ENCODE results near the gene WDR33. TPM values are rescaled to one million over a fixed set of nuclear protein-coding genes. Genes with fewer than 3 reads are reported as not detected.

The WDR33 gene
- total and polyA plus RNA-seq, 4 donors: 8.2 to 37.5 (median 22.4) TPM

DNA sequence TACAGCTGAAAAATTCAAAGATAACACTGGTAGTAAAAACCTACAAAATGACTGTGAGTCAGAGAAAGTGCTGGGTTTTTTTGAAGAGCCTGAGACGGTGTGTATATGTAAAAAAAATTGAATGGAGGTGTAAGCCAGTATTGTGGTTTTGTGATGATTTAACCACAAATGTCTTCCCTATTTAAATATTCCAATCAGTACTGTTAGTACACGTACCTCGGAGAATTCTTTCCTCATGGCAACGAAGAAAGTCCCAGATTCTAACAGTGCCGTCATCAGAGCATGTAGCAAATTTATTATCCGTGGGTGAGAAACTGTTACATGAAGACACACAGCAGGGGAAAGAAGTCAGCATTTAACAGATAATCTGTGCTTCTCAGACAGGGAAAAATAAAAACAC is 48.1 kb downstream of the WDR33 start (continued):
- TF ChIP-seq, protein P1, sequence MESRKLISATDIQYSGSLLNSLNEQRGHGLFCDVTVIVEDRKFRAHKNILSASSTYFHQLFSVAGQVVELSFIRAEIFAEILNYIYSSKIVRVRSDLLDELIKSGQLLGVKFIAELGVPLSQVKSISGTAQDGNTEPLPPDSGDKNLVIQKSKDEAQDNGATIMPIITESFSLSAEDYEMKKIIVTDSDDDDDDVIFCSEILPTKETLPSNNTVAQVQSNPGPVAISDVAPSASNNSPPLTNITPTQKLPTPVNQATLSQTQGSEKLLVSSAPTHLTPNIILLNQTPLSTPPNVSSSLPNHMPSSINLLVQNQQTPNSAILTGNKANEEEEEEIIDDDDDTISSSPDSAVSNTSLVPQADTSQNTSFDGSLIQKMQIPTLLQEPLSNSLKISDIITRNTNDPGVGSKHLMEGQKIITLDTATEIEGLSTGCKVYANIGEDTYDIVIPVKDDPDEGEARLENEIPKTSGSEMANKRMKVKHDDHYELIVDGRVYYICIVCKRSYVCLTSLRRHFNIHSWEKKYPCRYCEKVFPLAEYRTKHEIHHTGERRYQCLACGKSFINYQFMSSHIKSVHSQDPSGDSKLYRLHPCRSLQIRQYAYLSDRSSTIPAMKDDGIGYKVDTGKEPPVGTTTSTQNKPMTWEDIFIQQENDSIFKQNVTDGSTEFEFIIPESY (IDR thresholded peaks at IDR 0.05): no peak
- no peak for TF ChIP-seq RXRA (IDR thresholded peaks at IDR 0.05)

DNA sequence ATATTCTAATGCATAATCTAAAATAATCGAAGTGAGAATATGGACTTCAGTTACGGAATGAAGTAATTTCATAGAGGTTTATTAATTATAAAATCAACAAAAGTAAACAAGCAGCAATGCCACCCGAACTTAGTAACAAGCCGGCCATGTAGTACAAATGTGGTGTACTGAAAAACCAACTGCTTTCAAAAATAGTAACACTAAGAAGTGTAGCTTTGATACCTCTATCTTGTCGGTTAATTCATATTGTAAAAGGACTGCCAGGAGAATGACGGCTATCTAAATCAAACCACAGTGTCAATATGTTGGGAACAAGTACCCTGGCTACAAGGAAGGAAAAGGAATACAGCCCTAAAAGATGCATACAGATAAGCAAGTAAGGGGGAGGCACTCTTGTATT is 48.5 kb downstream of the WDR33 start:
- Histone ChIP-seq H3K27me3 (ENCODE audit: control insufficient read depth in 4 of 4, insufficient read depth in 4 of 4, low read length in 3 of 4) (no peaks in the 10 kb centered on the region), H3K9me3 (ENCODE audit: control insufficient read depth in 4 of 4, low read length in 3 of 4) (no peaks in the 10 kb centered on the region), H3K36me3 (ENCODE audit: control insufficient read depth in 4 of 4, insufficient read depth in 3 of 4, low read depth in 1 of 4, low read length in 3 of 4) (peaks cover 8 to 49% (median 38%) of the 10 kb centered on the region in 4 donors), H3K9ac (ENCODE audit: low read depth in 1 of 2, low read length in 2 of 2) (no peak overlapping the region), H3K4me1 (ENCODE audit: control insufficient read depth in 4 of 4, insufficient read depth in 4 of 4, low read length in 3 of 4) (no peaks in the 10 kb centered on the region), H3K4me3 (ENCODE audit: low read depth in 1 of 3, low read length in 3 of 3) (no peak overlapping the region), H3K27ac (ENCODE audit: low read depth in 1 of 2, low read length in 2 of 2) (no peak overlapping the region)
- WGBS: 96% methylated on average over 6 of the region's 6 CpGs
- DNase-seq (ENCODE audit: low spot score): no peak
- TF ChIP-seq FOXA1 (IDR thresholded peaks at IDR 0.05) (no peak), YY1 (IDR thresholded peaks at IDR 0.05) (no peak), HNF4G (IDR thresholded peaks at IDR 0.05) (no peak), GABPA (IDR thresholded peaks at IDR 0.05 in 1 of 2, conservative IDR thresholded peaks at IDR 0.05 in 1 of 2) (no peak), TAF1 (conservative IDR thresholded peaks at IDR 0.05) (no peak), RAD21 (IDR thresholded peaks at IDR 0.05) (no peak), HNF4A (conservative IDR thresholded peaks at IDR 0.05) (no peak), EGR1 (IDR thresholded peaks at IDR 0.05; ENCODE audit: low read depth in 2 of 2) (no peak)

DNA sequence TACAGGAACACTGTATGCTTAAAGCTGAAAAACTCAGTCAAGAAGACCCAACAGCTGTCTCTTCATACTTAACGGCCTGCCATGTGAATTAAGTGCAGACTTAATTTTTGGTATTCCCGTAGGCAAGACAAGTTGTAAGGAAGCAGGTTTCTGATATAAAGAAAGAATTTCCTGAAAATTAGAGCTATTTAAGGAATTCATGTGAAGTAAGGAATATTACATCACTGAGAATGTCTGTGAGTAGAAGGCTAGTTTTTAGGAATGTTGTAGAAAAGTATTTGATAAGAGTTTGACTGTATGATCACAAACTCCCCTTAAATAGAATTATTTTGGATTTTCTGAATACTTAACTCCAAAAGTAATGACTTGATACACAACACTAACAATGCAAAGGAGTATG is 51.0 kb downstream of the WDR33 start:
- no peak overlapping the region for H3K4me3 ChIP-seq (ENCODE audit: low read depth in 1 of 3, low read length in 3 of 3)
- H3K4me1 ChIP-seq (ENCODE audit: control insufficient read depth in 4 of 4, insufficient read depth in 4 of 4, low read length in 3 of 4): no peaks in the 10 kb centered on the region
- TF ChIP-seq NR2F2 (IDR thresholded peaks at IDR 0.05) (no peak), TAF1 (conservative IDR thresholded peaks at IDR 0.05) (no peak), GABPA (IDR thresholded peaks at IDR 0.05 in 1 of 2, conservative IDR thresholded peaks at IDR 0.05 in 1 of 2) (no peak), RAD21 (IDR thresholded peaks at IDR 0.05) (no peak), HNF4A (conservative IDR thresholded peaks at IDR 0.05) (no peak), YY1 (IDR thresholded peaks at IDR 0.05) (no peak), SP1 (IDR thresholded peaks at IDR 0.05) (no peak), RXRA (IDR thresholded peaks at IDR 0.05) (no peak), HNF4G (IDR thresholded peaks at IDR 0.05) (no peak), JUND (IDR thresholded peaks at IDR 0.05) (no peak)
- TF ChIP-seq, protein P1 (IDR thresholded peaks at IDR 0.05): no peak
- TF ChIP-seq, protein P2, sequence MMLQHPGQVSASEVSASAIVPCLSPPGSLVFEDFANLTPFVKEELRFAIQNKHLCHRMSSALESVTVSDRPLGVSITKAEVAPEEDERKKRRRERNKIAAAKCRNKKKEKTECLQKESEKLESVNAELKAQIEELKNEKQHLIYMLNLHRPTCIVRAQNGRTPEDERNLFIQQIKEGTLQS (IDR thresholded peaks at IDR 0.05): no peak
- TF ChIP-seq, protein P3, sequence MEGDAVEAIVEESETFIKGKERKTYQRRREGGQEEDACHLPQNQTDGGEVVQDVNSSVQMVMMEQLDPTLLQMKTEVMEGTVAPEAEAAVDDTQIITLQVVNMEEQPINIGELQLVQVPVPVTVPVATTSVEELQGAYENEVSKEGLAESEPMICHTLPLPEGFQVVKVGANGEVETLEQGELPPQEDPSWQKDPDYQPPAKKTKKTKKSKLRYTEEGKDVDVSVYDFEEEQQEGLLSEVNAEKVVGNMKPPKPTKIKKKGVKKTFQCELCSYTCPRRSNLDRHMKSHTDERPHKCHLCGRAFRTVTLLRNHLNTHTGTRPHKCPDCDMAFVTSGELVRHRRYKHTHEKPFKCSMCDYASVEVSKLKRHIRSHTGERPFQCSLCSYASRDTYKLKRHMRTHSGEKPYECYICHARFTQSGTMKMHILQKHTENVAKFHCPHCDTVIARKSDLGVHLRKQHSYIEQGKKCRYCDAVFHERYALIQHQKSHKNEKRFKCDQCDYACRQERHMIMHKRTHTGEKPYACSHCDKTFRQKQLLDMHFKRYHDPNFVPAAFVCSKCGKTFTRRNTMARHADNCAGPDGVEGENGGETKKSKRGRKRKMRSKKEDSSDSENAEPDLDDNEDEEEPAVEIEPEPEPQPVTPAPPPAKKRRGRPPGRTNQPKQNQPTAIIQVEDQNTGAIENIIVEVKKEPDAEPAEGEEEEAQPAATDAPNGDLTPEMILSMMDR (IDR thresholded peaks at IDR 0.05; ENCODE audit: low read depth, low read length, missing input control): no peak
- no peak overlapping the region for H3K9ac ChIP-seq (ENCODE audit: low read depth in 1 of 2, low read length in 2 of 2)
- no peak for DNase-seq (ENCODE audit: low spot score)
- 88% methylated on average over 2 of the region's 2 CpGs for WGBS
- H3K36me3 ChIP-seq (ENCODE audit: control insufficient read depth in 4 of 4, insufficient read depth in 3 of 4, low read depth in 1 of 4, low read length in 3 of 4): peaks cover 7 to 43% (median 33%) of the 10 kb centered on the region in 4 donors
- H3K27ac ChIP-seq (ENCODE audit: low read depth in 1 of 2, low read length in 2 of 2): no peak overlapping the region
- H3K9me3 ChIP-seq (ENCODE audit: control insufficient read depth in 4 of 4, low read length in 3 of 4): no peaks in the 10 kb centered on the region
- H3K27me3 ChIP-seq (ENCODE audit: control insufficient read depth in 4 of 4, insufficient read depth in 4 of 4, low read length in 3 of 4): no peaks in the 10 kb centered on the region

Data from liver (tissue), 9 donors.